GM23338 (cell line): Measurements from ENCODE around the gene TET2. TPM values are rescaled to one million over a fixed set of nuclear protein-coding genes. Genes with fewer than 3 reads are reported as not detected.

Experiments
- ATAC-seq: fragments of 200-7000 bp; cut with Tn5 transposase; 3 replicates; pipeline ENCODE4 v1.9.1; 2020
- DNase-seq: peaks from one replicate; pipeline ENCODE4 v3.0.0-alpha.2; 2015; ENCODE audit warnings: low spot score
- H2AFZ ChIP-seq: fragments of 200-600 bp; sonication (generic); 2 replicates; pipeline ENCODE4 v1.8.0; 2016; ENCODE audit warnings: antibody characterized with exemption, mild to moderate bottlenecking, moderate library complexity
- H3F3A ChIP-seq: fragments of 200-600 bp; sonication (generic); replicated peaks from 2 replicates; pipeline ENCODE4 v1.8.0; 2017; ENCODE audit warnings: antibody characterized with exemption, mixed run types, low read depth
- H3K27ac ChIP-seq: fragments of 200-600 bp; sonication (generic); 2 replicates; pipeline ENCODE4 v1.6.1; 2016; ENCODE audit warnings: low read depth
- H3K27me3 ChIP-seq: fragments of 200-600 bp; sonication (generic); 2 replicates; pipeline ENCODE4 v1.8.0; 2016; ENCODE audit warnings: mild to moderate bottlenecking, mixed run types, moderate library complexity; ENCODE audit not compliant: insufficient read depth
- H3K36me3 ChIP-seq: fragments of 200-600 bp; sonication (generic); 2 replicates; pipeline ENCODE4 v1.8.0; 2016; ENCODE audit warnings: mild to moderate bottlenecking; ENCODE audit not compliant: insufficient read depth
- H3K4me1 ChIP-seq: fragments of 200-600 bp; sonication (generic); 2 replicates; pipeline ENCODE4 v1.8.0; 2016; ENCODE audit warnings: mild to moderate bottlenecking, moderate library complexity; ENCODE audit not compliant: insufficient read depth
- H3K4me2 ChIP-seq: fragments of 200-600 bp; sonication (generic); 2 replicates; pipeline ENCODE4 v1.7.1; 2017; ENCODE audit warnings: mixed run types
- H3K4me3 ChIP-seq: fragments of 200-600 bp; sonication (generic); 2 replicates; pipeline ENCODE4 v1.6.1; 2016; ENCODE audit warnings: mixed run types
- H3K79me2 ChIP-seq: fragments of 200-600 bp; sonication (generic); replicated peaks from 2 replicates; pipeline ENCODE4 v1.8.0; 2017; ENCODE audit warnings: mild to moderate bottlenecking; ENCODE audit not compliant: insufficient read depth
- H3K9me2 ChIP-seq: fragments of 200-600 bp; sonication (generic); 2 replicates; pipeline ENCODE4 v1.8.0; 2017; ENCODE audit not compliant: insufficient read depth
- H4K20me1 ChIP-seq: fragments of 200-600 bp; sonication (generic); replicated peaks from 2 replicates; pipeline ENCODE4 v1.8.0; 2017; ENCODE audit warnings: mild to moderate bottlenecking; ENCODE audit not compliant: insufficient read depth
- H3K27ac Mint-ChIP-seq: 2 replicates; pipeline ENCODE4 v1.8.0; 2020; ENCODE audit warnings: inconsistent platforms, mild to moderate bottlenecking, moderate library complexity, mixed read lengths
- H3K27me3 Mint-ChIP-seq: 3 replicates; pipeline ENCODE4 v1.8.0; 2022; ENCODE audit warnings: low read depth, mild to moderate bottlenecking, moderate library complexity, mixed read lengths, inconsistent platforms; ENCODE audit not compliant: insufficient read depth, poor library complexity
- H3K36me3 Mint-ChIP-seq: 3 replicates; pipeline ENCODE4 v1.8.0; 2021; ENCODE audit warnings: low read depth, mild to moderate bottlenecking, inconsistent platforms, moderate library complexity, mixed read lengths
- H3K4me1 Mint-ChIP-seq: 3 replicates; pipeline ENCODE4 v1.8.0; 2020; ENCODE audit warnings: mild to moderate bottlenecking, inconsistent platforms, mixed read lengths
- H3K4me3 Mint-ChIP-seq: 3 replicates; pipeline ENCODE4 v1.8.0; 2021; ENCODE audit warnings: moderate library complexity, mild to moderate bottlenecking, inconsistent platforms, mixed read lengths
- H3K9me3 Mint-ChIP-seq: 3 replicates; pipeline ENCODE4 v1.8.0; 2020; ENCODE audit warnings: moderate library complexity, mild to moderate bottlenecking, inconsistent platforms, mixed read lengths
- CREB1 ChIP-seq: fragments of 250-450 bp; sonication (Bioruptor Pico); IDR thresholded peaks from 2 replicates; pipeline ENCODE4 v1.5.0; 2020; ENCODE audit warnings: low read depth, mild to moderate bottlenecking, moderate library complexity
- EZH2 ChIP-seq: fragments of 200-600 bp; sonication (generic); IDR thresholded peaks from one replicate; pipeline ENCODE4 v1.8.0; 2017; ENCODE audit warnings: antibody characterized with exemption, mild to moderate bottlenecking, low read depth; ENCODE audit not compliant: unreplicated experiment
- EZH2phosphoT487 ChIP-seq: fragments of 200-600 bp; sonication (generic); IDR thresholded peaks from one replicate; pipeline ENCODE4 v1.8.1; 2018; ENCODE audit warnings: antibody characterized with exemption; ENCODE audit not compliant: unreplicated experiment
- JUNB ChIP-seq: IDR thresholded peaks from one replicate; pipeline ENCODE4 v1.6.1; 2016; ENCODE audit warnings: antibody characterized with exemption; ENCODE audit not compliant: unreplicated experiment
- NANOG ChIP-seq: IDR thresholded peaks from 2 replicates; pipeline ENCODE4 v1.6.1; 2016; ENCODE audit warnings: antibody characterized with exemption, borderline replicate concordance
- POLR2AphosphoS5 ChIP-seq: IDR thresholded peaks from 2 replicates; pipeline ENCODE4 v1.6.1; 2016; ENCODE audit warnings: antibody characterized with exemption, low read depth
- STAT1 ChIP-seq: IDR thresholded peaks from one replicate; pipeline ENCODE4 v1.6.1; 2016; ENCODE audit warnings: antibody characterized with exemption; ENCODE audit not compliant: unreplicated experiment
- ZNF114 ChIP-seq: fragments of 250-450 bp; sonication (Bioruptor Pico); IDR thresholded peaks from 2 replicates; pipeline ENCODE4 v1.5.0; 2020; ENCODE audit warnings: mild to moderate bottlenecking, moderate library complexity
- ZNF331 ChIP-seq: fragments of 250-450 bp; sonication (Bioruptor Pico); IDR thresholded peaks from 2 replicates; pipeline ENCODE4 v1.5.0; 2020; ENCODE audit warnings: low read depth, mild to moderate bottlenecking, moderate library complexity
- polyA plus RNA-seq: library from polyadenylated mRNA; unstranded; fragments of >200 nt; fragmentation: Nextera tagmentation; extraction: Ambion mirVana; gene quantifications from 2 replicates; pipeline ENCODE4 v1.2.1, GENCODE V29; 2016
- total RNA-seq: library from RNA; depleted of rRNA; stranded (reverse); fragments of >200 nt; shearing (Covaris generic); gene quantifications from 2 replicates; pipeline ENCODE4 v1.2.3, GENCODE V29; 2014
- TF ChIP-seq, protein P1 (sequence below): fragments of 250-450 bp; sonication (Bioruptor Pico); IDR thresholded peaks from 2 replicates; pipeline ENCODE4 v1.5.0; 2020; ENCODE audit warnings: mild to moderate bottlenecking, moderate library complexity
- TF ChIP-seq, protein P2 (sequence below): IDR thresholded peaks from one replicate; pipeline ENCODE4 v1.6.1; 2018; ENCODE audit warnings: antibody characterized with exemption; ENCODE audit not compliant: unreplicated experiment
- TF ChIP-seq, protein P3 (sequence below): IDR thresholded peaks from 2 replicates; pipeline ENCODE4 v1.6.1; 2016; ENCODE audit warnings: antibody characterized with exemption
- TF ChIP-seq, protein P4 (sequence below), 2 experiments: fragments of 200-600 bp in 1 of 2; sonication (generic) in 1 of 2; conservative IDR thresholded peaks; 2 replicates each; pipeline versions ENCODE4 v1.5.1 to v1.6.1; 2016 to 2017; ENCODE audit warnings: antibody characterized with exemption in 2 of 2, low read depth in 2 of 2, mild to moderate bottlenecking in 2 of 2, moderate library complexity in 1 of 2

Gene TET2
- total and polyA plus RNA-seq, 2 experiments from 2014 or later = 1.2 to 2.2 TPM

DNA sequence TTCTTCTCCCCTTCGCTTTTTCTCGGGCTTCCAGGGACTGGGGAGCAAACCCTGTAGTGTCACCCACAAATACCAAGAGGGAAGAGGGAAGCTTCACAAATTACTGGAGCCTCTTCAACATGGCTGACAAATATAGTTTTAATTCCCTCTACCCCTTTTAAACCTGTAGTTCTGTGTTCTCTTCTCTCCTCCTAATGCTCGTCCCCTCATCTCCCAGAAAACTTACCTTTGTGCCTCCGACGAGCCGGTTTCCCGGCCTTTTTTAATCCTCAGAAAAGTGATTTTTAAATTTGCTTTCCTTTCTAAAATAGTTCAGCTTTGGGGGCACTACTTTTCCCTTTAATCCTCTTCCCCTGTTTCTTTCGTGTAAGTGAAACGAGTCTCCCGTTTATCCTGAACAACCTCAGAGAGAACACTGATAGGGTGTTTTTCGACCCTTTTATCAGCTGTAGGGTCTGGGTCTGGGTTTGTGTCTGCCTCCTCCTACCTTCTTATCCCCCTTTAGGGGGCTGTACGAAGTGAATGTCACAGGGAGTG, 408 bp downstream of the TET2 start:
- no peak overlapping the region for H3K27ac ChIP-seq
- peak overlapping the region; percentile 86 for H3K4me3 ChIP-seq
- ATAC-seq = no peak
- no peaks in the 10 kb centered on the region for H3K9me2 ChIP-seq
- H3K4me1 ChIP-seq = peaks cover 13% of the 10 kb centered on the region
- TF ChIP-seq STAT1 (no peak), EZH2 (no peak), EZH2phosphoT487 (no peak), NANOG (no peak), JUNB (no peak), ZNF331 (CRISPR knock-in tag) (no peak), ZNF114 (CRISPR knock-in tag) (no peak), CREB1 (CRISPR knock-in tag) (no peak), POLR2AphosphoS5 (no peak)
- TF ChIP-seq, protein P1, sequence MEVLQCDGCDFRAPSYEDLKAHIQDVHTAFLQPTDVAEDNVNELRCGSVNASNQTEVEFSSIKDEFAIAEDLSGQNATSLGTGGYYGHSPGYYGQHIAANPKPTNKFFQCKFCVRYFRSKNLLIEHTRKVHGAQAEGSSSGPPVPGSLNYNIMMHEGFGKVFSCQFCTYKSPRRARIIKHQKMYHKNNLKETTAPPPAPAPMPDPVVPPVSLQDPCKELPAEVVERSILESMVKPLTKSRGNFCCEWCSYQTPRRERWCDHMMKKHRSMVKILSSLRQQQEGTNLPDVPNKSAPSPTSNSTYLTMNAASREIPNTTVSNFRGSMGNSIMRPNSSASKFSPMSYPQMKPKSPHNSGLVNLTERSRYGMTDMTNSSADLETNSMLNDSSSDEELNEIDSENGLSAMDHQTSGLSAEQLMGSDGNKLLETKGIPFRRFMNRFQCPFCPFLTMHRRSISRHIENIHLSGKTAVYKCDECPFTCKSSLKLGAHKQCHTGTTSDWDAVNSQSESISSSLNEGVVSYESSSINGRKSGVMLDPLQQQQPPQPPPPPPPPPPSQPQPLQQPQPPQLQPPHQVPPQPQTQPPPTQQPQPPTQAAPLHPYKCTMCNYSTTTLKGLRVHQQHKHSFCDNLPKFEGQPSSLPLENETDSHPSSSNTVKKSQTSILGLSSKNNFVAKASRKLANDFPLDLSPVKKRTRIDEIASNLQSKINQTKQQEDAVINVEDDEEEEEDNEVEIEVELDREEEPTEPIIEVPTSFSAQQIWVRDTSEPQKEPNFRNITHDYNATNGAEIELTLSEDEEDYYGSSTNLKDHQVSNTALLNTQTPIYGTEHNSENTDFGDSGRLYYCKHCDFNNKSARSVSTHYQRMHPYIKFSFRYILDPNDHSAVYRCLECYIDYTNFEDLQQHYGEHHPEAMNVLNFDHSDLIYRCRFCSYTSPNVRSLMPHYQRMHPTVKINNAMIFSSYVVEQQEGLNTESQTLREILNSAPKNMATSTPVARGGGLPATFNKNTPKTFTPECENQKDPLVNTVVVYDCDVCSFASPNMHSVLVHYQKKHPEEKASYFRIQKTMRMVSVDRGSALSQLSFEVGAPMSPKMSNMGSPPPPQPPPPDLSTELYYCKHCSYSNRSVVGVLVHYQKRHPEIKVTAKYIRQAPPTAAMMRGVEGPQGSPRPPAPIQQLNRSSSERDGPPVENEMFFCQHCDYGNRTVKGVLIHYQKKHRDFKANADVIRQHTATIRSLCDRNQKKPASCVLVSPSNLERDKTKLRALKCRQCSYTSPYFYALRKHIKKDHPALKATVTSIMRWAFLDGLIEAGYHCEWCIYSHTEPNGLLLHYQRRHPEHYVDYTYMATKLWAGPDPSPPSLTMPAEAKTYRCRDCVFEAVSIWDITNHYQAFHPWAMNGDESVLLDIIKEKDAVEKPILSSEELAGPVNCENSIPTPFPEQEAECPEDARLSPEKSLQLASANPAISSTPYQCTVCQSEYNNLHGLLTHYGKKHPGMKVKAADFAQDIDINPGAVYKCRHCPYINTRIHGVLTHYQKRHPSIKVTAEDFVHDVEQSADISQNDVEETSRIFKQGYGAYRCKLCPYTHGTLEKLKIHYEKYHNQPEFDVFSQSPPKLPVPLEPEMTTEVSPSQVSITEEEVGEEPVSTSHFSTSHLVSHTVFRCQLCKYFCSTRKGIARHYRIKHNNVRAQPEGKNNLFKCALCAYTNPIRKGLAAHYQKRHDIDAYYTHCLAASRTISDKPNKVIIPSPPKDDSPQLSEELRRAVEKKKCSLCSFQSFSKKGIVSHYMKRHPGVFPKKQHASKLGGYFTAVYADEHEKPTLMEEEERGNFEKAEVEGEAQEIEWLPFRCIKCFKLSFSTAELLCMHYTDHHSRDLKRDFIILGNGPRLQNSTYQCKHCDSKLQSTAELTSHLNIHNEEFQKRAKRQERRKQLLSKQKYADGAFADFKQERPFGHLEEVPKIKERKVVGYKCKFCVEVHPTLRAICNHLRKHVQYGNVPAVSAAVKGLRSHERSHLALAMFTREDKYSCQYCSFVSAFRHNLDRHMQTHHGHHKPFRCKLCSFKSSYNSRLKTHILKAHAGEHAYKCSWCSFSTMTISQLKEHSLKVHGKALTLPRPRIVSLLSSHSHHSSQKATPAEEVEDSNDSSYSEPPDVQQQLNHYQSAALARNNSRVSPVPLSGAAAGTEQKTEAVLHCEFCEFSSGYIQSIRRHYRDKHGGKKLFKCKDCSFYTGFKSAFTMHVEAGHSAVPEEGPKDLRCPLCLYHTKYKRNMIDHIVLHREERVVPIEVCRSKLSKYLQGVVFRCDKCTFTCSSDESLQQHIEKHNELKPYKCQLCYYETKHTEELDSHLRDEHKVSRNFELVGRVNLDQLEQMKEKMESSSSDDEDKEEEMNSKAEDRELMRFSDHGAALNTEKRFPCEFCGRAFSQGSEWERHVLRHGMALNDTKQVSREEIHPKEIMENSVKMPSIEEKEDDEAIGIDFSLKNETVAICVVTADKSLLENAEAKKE (CRISPR knock-in tag) = no peak
- TF ChIP-seq, protein P2, sequence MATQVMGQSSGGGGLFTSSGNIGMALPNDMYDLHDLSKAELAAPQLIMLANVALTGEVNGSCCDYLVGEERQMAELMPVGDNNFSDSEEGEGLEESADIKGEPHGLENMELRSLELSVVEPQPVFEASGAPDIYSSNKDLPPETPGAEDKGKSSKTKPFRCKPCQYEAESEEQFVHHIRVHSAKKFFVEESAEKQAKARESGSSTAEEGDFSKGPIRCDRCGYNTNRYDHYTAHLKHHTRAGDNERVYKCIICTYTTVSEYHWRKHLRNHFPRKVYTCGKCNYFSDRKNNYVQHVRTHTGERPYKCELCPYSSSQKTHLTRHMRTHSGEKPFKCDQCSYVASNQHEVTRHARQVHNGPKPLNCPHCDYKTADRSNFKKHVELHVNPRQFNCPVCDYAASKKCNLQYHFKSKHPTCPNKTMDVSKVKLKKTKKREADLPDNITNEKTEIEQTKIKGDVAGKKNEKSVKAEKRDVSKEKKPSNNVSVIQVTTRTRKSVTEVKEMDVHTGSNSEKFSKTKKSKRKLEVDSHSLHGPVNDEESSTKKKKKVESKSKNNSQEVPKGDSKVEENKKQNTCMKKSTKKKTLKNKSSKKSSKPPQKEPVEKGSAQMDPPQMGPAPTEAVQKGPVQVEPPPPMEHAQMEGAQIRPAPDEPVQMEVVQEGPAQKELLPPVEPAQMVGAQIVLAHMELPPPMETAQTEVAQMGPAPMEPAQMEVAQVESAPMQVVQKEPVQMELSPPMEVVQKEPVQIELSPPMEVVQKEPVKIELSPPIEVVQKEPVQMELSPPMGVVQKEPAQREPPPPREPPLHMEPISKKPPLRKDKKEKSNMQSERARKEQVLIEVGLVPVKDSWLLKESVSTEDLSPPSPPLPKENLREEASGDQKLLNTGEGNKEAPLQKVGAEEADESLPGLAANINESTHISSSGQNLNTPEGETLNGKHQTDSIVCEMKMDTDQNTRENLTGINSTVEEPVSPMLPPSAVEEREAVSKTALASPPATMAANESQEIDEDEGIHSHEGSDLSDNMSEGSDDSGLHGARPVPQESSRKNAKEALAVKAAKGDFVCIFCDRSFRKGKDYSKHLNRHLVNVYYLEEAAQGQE = no peak
- TF ChIP-seq, protein P3, sequence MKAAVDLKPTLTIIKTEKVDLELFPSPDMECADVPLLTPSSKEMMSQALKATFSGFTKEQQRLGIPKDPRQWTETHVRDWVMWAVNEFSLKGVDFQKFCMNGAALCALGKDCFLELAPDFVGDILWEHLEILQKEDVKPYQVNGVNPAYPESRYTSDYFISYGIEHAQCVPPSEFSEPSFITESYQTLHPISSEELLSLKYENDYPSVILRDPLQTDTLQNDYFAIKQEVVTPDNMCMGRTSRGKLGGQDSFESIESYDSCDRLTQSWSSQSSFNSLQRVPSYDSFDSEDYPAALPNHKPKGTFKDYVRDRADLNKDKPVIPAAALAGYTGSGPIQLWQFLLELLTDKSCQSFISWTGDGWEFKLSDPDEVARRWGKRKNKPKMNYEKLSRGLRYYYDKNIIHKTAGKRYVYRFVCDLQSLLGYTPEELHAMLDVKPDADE = no peak
- TF ChIP-seq, protein P4, sequence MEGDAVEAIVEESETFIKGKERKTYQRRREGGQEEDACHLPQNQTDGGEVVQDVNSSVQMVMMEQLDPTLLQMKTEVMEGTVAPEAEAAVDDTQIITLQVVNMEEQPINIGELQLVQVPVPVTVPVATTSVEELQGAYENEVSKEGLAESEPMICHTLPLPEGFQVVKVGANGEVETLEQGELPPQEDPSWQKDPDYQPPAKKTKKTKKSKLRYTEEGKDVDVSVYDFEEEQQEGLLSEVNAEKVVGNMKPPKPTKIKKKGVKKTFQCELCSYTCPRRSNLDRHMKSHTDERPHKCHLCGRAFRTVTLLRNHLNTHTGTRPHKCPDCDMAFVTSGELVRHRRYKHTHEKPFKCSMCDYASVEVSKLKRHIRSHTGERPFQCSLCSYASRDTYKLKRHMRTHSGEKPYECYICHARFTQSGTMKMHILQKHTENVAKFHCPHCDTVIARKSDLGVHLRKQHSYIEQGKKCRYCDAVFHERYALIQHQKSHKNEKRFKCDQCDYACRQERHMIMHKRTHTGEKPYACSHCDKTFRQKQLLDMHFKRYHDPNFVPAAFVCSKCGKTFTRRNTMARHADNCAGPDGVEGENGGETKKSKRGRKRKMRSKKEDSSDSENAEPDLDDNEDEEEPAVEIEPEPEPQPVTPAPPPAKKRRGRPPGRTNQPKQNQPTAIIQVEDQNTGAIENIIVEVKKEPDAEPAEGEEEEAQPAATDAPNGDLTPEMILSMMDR (conservative IDR thresholded peaks at IDR 0.05; ENCODE audit: low read depth in 2 of 2) = no peak
- peaks cover 13% of the 10 kb centered on the region for H3K4me1 Mint-ChIP-seq
- no peaks in the 10 kb centered on the region for H3K9me3 Mint-ChIP-seq
- H3K4me2 ChIP-seq = peak overlapping the region; percentile 100
- peaks cover 73% of the 10 kb centered on the region for H3K27me3 Mint-ChIP-seq
- peaks cover 91% of the 10 kb centered on the region for H3K27me3 ChIP-seq
- peaks cover 26% of the 10 kb centered on the region for H4K20me1 ChIP-seq
- no peak for DNase-seq
- no peak overlapping the region for H3K27ac Mint-ChIP-seq
- no peaks in the 10 kb centered on the region; the same call in 2 of the 3 replicates for H3K36me3 Mint-ChIP-seq
- no peaks in the 10 kb centered on the region; the same call in 1 of the 2 replicates for H3K79me2 ChIP-seq
- 0 out of 2 replicates have a peak, but pooled peaks cover 5% of the 10 kb centered on the region for H3F3A ChIP-seq
- H2AFZ ChIP-seq = peak overlapping the region; percentile 97
- H3K4me3 Mint-ChIP-seq = peak overlapping the region; percentile 95
- H3K36me3 ChIP-seq = no peaks in the 10 kb centered on the region
